Lower lobe of right lung (tissue), 2 donors: ENCODE measurements around the gene AFAP1. TPM values are rescaled to one million over a fixed set of nuclear protein-coding genes. Genes with fewer than 3 reads are reported as not detected.

Source experiments
- ATAC-seq, 2 donors: fragments of 200-7000 bp; cut with Tn5 transposase; one replicate each; pipeline ENCODE4 v1.9.1; 2020 to 2022; ENCODE audit warnings: mild to moderate bottlenecking in 2 of 2, moderate library complexity in 2 of 2
- DNase-seq: peaks from one replicate; pipeline ENCODE4 v3.0.0-alpha.2; 2020
- H3K27ac ChIP-seq: fragments of 200-600 bp; one replicate; pipeline ENCODE4 v1.8.0; 2022
- H3K27me3 ChIP-seq: fragments of 200-600 bp; one replicate; pipeline ENCODE4 v1.8.0; 2022; ENCODE audit warnings: low read depth
- H3K36me3 ChIP-seq: fragments of 200-600 bp; one replicate; pipeline ENCODE4 v1.8.0; 2022; ENCODE audit warnings: mild to moderate bottlenecking
- H3K4me1 ChIP-seq: fragments of 200-600 bp; one replicate; pipeline ENCODE4 v1.8.0; 2022
- H3K4me3 ChIP-seq: fragments of 200-600 bp; one replicate; pipeline ENCODE4 v1.8.0; 2022; ENCODE audit warnings: mild to moderate bottlenecking
- H3K9me3 ChIP-seq: fragments of 200-600 bp; one replicate; pipeline ENCODE4 v1.8.0; 2022
- intact Hi-C: fragments of 100-400 bp; cut with DNase I; formaldehyde crosslinking; loops from one replicate; pipeline ENCODE4 v1.11.0; 2022
- total RNA-seq: library from RNA; stranded (reverse); fragmentation: NEBNext Ultra II Directional; extraction: Animal tissue kit (Norgen Biotek cat#: 25700); gene quantifications from one replicate; pipeline ENCODE4 v1.2.1, GENCODE V29; 2021
- TF ChIP-seq, protein P1 (sequence below): fragments of 200-600 bp; IDR thresholded peaks from one replicate; pipeline ENCODE4 v1.8.0; 2022; ENCODE audit warnings: antibody characterized with exemption, mild to moderate bottlenecking
- donor health status: DM: no; HTN: yes; CAD: no; lungs with severe emphysema.

The AFAP1 gene
- total RNA-seq, 1 donor from 2014 or later, result 21.0 TPM

- H3K9me3 ChIP-seq, result no peaks in the 10 kb centered on the region
- H3K27ac ChIP-seq, result peak overlapping the region; percentile 70
- peaks cover 4% of the 10 kb centered on the region for H3K36me3 ChIP-seq
- TF ChIP-seq, protein P1, sequence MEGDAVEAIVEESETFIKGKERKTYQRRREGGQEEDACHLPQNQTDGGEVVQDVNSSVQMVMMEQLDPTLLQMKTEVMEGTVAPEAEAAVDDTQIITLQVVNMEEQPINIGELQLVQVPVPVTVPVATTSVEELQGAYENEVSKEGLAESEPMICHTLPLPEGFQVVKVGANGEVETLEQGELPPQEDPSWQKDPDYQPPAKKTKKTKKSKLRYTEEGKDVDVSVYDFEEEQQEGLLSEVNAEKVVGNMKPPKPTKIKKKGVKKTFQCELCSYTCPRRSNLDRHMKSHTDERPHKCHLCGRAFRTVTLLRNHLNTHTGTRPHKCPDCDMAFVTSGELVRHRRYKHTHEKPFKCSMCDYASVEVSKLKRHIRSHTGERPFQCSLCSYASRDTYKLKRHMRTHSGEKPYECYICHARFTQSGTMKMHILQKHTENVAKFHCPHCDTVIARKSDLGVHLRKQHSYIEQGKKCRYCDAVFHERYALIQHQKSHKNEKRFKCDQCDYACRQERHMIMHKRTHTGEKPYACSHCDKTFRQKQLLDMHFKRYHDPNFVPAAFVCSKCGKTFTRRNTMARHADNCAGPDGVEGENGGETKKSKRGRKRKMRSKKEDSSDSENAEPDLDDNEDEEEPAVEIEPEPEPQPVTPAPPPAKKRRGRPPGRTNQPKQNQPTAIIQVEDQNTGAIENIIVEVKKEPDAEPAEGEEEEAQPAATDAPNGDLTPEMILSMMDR, result no peak
- ATAC-seq, result peak; percentile 80 to 92
- peaks cover 19% of the 10 kb centered on the region for H3K4me1 ChIP-seq
- DNase-seq, result peak; percentile 59
- no peak overlapping the region for H3K4me3 ChIP-seq
- H3K27me3 ChIP-seq, result no peaks in the 10 kb centered on the region
- intact Hi-C loops, result no loop called here
Measured at GRCh38 chr4:7828011-7828720, 111.5 kb downstream of the AFAP1 start.

- no peak overlapping the region for H3K4me3 ChIP-seq
- H3K36me3 ChIP-seq, result peaks cover 4% of the 10 kb centered on the region
- TF ChIP-seq, protein P1, result no peak
- peak overlapping the region; percentile 70 for H3K27ac ChIP-seq
- DNase-seq (no peak), ATAC-seq (no peak)
- intact Hi-C loops, result no loop called here
- H3K27me3 ChIP-seq, result no peaks in the 10 kb centered on the region
- no peaks in the 10 kb centered on the region for H3K9me3 ChIP-seq
- H3K4me1 ChIP-seq, result peaks cover 19% of the 10 kb centered on the region
Measured at GRCh38 chr4:7827566-7827965, 112.1 kb downstream of the AFAP1 start.

DNA sequence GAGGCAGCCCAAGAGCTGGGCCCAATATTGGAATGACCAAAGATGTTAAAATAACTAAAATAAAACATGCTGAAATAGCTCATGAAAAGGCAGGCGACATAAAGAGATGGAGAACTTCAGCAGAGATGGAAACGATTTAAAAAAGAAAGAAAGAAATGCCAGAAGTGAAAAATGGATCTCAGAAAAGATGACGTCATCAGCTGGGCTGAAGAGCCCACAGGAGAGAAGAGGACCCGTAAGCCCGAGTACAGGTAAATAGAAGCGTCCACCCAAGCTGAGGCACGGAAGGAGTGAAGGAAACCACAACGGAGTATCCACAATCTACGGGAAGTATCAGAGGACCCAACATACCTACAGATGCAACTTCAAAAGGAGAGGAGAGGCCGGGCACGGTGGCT, 112.8 kb downstream of the AFAP1 start:
- DNase-seq (no peak), ATAC-seq (no peak)
- TF ChIP-seq, protein P1, result no peak
- Histone ChIP-seq H3K36me3 (no peaks in the 10 kb centered on the region), H3K9me3 (no peaks in the 10 kb centered on the region), H3K27me3 (no peaks in the 10 kb centered on the region), H3K4me1 (peaks cover 19% of the 10 kb centered on the region), H3K27ac (no peak overlapping the region), H3K4me3 (no peak overlapping the region)
- intact Hi-C loops, result no loop called here

- Histone ChIP-seq H3K9me3 (no peaks in the 10 kb centered on the region), H3K4me1 (peaks cover 19% of the 10 kb centered on the region), H3K4me3 (no peak overlapping the region), H3K27me3 (no peaks in the 10 kb centered on the region), H3K27ac (no peak overlapping the region), H3K36me3 (no peaks in the 10 kb centered on the region)
- ATAC-seq (no peak), DNase-seq (no peak)
- TF ChIP-seq, protein P1, result no peak
- intact Hi-C loops, result no loop called here
Measured at GRCh38 chr4:7826176-7826908, 113.3 kb downstream of the AFAP1 start.

GRCh38 chr4:7824218-7824617, 115.4 kb downstream of the AFAP1 start:
- Histone ChIP-seq H3K4me3 (no peak overlapping the region), H3K27me3 (no peaks in the 10 kb centered on the region), H3K4me1 (peaks cover 17% of the 10 kb centered on the region), H3K36me3 (no peaks in the 10 kb centered on the region), H3K27ac (peak overlapping the region; percentile 34), H3K9me3 (no peaks in the 10 kb centered on the region)
- intact Hi-C loops, result no loop called here
- ATAC-seq, result peak in 1 of 2 donors; percentile 17
- TF ChIP-seq, protein P1, result no peak
- DNase-seq, result no peak
